ENCODE results near the gene PRKCA.

- no peak for TF ChIP-seq CTCF (IDR thresholded peaks at IDR 0.05)
- TF ChIP-seq POLR2A (IDR thresholded peaks at IDR 0.05) = no peak
- TF ChIP-seq POLR2AphosphoS5 (IDR thresholded peaks at IDR 0.05; ENCODE audit: insufficient read depth in 1 of 2, low read depth in 1 of 2) = no peak
These were observed 51.6 kb downstream of the PRKCA start for GRCh38 chr17:66353937-66354401.

Data from vagina (tissue), 2 donors.